ENCODE data around the gene ADCY9.
"Not testable (repeated sequence)": the region's sequence is repeated elsewhere in the genome, so short reads cannot be mapped to it uniquely, and the experiment has no call there.

ADCY9 gene

GRCh38 chr16:3983081-3983520 is 133.1 kb downstream of the ADCY9 start:
- DNase-seq (ENCODE audit: low read depth in 1 of 2, low spot score in 1 of 2): no peak

DNA sequence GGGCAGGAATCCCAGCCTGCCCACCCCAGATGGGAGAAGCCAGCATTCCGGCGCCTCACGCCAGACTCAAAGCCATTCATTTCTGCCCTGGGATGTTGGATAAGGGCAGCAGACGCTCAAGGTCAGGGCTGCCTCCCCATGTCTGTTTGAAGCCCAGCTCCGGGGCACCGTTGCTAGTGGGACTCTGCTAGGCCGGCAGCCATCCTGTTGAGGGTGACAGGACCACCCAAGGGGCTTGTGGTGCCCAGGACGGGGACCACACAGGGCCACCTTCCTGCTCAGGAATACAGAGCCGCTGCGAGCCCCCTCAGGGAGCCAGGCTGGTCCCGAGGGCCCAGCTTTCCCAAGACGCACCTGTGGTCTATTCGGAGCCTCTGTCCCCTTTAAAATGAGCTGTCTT is 134.0 kb downstream of the ADCY9 start:
- DNase-seq (ENCODE audit: low read depth in 1 of 2, low spot score in 1 of 2): no peak

DNA sequence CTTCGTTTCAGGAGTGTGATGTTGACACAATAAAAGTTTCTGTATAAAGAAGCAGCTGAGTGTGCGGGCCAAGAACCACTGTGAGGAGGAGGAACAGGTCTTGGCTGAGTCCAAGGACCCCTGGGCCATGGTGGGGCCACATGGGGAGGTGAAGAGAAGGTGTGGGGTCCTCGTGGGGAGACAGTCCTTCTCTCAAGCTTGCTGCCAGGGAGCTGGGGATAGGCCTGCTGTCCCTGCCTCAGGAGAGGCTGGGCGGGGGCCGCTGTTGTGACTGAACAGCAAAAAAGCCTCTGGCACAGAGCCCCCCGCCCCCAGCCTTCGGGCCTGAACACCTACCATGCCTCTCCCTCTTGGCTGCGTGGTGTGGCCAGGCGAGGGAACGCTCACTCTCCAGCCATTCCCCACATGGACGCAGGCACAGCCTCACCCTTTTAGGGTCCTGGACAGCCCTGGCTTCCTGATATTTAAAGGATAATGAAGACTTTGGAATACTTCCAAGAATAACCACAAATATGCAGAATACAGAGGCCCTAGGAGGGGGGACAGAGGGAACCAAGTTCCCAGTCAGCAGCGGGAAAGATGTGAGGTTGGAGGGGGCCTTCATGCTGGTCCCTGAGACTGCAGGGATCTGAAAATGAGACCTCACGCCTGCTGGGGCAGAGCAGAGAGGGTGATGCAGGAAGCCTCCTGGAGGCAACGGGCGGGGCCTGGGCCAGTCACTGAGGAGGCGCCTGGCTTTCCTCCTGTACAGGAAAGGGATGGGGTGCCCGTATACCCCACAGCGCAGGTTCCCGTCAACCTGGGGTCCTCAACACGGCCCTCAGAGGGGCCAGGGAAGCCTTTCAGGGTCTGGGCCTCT is 135.8 kb downstream of the ADCY9 start:
- no peak for DNase-seq (ENCODE audit: low read depth in 1 of 2, low spot score in 1 of 2)

DNA sequence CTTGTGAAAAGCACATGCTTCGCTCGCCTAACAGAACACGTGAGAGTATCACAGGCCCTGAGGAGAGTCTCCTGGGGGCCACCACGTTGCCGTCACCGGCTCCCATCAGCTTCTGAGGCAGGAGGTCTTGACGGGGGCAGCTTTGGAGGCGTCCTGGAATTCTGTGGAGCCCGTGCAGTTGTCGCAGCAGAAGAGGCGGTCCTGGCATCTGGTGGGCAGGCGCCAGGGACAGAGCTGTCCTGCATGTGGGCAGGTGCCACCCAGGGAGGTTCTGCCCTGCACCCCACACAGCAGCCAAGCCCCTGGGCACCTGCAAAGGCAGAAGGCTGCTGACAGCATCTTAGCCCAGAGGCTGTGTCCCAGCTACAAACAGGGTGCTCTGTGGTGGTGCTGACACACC is 136.7 kb downstream of the ADCY9 start:
- DNase-seq (ENCODE audit: low read depth in 1 of 2, low spot score in 1 of 2): no peak

DNA sequence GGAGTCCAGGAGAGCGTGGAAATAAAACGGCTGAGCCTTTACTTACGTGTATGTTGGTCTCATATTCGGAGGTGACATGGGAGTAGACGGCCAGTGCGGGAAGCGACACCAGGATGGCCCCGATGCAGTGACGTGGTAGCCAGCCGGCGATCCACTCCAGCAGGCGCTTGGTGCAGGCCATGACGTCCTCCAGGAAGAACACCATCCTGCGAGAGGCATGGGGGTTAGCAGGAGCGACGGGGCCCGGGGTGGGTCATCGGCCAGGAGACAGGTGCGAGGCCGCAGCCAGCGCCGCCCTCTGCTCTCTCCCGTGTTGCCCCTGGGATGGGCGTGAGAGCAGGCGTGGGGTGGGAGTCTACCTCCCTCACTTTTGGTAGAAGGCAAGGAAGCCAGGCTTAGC is 137.2 kb downstream of the ADCY9 start:
- no peak for DNase-seq (ENCODE audit: low read depth in 1 of 2, low spot score in 1 of 2)

GRCh38 chr16:3977376-3977775 is 138.9 kb downstream of the ADCY9 start:
- DNase-seq (ENCODE audit: low read depth in 1 of 2, low spot score in 1 of 2): no peak

GRCh38 chr16:3974751-3975150 is 141.5 kb downstream of the ADCY9 start:
- no peak for DNase-seq (ENCODE audit: low read depth in 1 of 2, low spot score in 1 of 2)

- no peak for DNase-seq (ENCODE audit: low read depth in 1 of 2, low spot score in 1 of 2)
Measured at GRCh38 chr16:3971706-3972105, 144.5 kb downstream of the ADCY9 start.

GRCh38 chr16:3971261-3971660 is 145.0 kb downstream of the ADCY9 start:
- no peak for DNase-seq (ENCODE audit: low read depth in 1 of 2, low spot score in 1 of 2)

- no peak for DNase-seq (ENCODE audit: low read depth in 1 of 2, low spot score in 1 of 2)
Measured at GRCh38 chr16:3968551-3968950, 147.7 kb downstream of the ADCY9 start.

GRCh38 chr16:3966681-3967080 is 149.6 kb downstream of the ADCY9 start:
- no peak for DNase-seq (ENCODE audit: low read depth in 1 of 2, low spot score in 1 of 2)

- no peak for DNase-seq (ENCODE audit: low read depth in 1 of 2, low spot score in 1 of 2)
Measured at GRCh38 chr16:3965781-3966582, 150.3 kb downstream of the ADCY9 start.

- no peak for DNase-seq (ENCODE audit: low read depth in 1 of 2, low spot score in 1 of 2)
Measured at GRCh38 chr16:3965306-3965705, 150.9 kb downstream of the ADCY9 start.

- no peak for DNase-seq (ENCODE audit: low read depth in 1 of 2, low spot score in 1 of 2)
Measured at GRCh38 chr16:3964686-3965290, 151.5 kb downstream of the ADCY9 start.

- DNase-seq (ENCODE audit: low read depth in 1 of 2, low spot score in 1 of 2): no peak
Measured at GRCh38 chr16:3963886-3964685, 152.2 kb downstream of the ADCY9 start.

DNA sequence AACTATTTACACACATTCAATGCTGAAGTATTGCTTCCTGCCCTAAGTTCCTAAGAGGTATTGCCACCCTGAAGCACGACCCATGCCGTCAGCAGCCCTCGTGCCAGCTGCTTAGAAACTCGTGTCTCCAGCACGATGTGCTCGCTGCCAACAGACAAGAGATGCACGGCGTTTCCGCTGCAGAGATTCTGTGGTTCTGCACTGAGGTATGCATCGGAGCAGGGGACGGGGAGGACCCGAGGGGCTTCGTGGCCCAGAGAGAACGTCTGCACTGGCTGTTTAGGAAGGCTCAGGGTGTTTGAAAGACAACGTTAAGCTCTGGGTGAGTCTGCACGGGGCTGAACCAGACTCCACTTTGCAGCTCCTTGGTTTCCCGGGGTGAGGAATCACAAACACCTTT is 153.0 kb downstream of the ADCY9 start:
- no peak for DNase-seq (ENCODE audit: low read depth in 1 of 2, low spot score in 1 of 2)

DNA sequence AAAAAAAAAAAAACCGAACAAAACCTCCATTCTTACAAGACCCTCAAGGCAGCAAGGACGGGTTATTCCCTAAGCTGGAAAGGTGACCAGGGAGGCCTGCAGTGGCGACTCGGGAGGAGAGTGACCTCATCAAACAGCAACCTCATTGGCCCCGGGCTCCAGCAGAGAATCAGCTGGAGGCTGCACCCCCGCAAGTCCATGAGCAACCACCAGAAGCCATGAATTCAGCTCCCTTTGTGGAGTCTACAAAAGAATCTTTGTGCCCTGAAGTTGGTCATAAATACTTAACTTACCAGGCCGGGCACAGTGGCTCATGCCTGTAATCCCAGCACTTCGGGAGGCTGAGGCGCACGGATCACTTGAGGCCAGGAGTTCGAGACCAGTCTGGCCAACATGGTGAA is 154.8 kb downstream of the ADCY9 start:
- DNase-seq (ENCODE audit: low read depth in 1 of 2, low spot score in 1 of 2): no peak

- DNase-seq (ENCODE audit: low read depth in 1 of 2, low spot score in 1 of 2): not testable (repeated sequence)
Measured at GRCh38 chr16:3959926-3960590, 156.2 kb downstream of the ADCY9 start.

- DNase-seq (ENCODE audit: low read depth in 1 of 2, low spot score in 1 of 2): no peak
Measured at GRCh38 chr16:3959148-3959547, 157.1 kb downstream of the ADCY9 start.

- DNase-seq (ENCODE audit: low read depth in 1 of 2, low spot score in 1 of 2): no peak
Measured at GRCh38 chr16:3957344-3957980, 158.8 kb downstream of the ADCY9 start.
